ENCODE measurements around the gene PCBP3.

GRCh38 chr21:45822429-45823099, 179.0 kb downstream of the PCBP3 start:
- TF ChIP-seq CTCF (optimal IDR thresholded peaks at IDR 0.05 in 1 of 3, IDR thresholded peaks at IDR 0.05 in 1 of 3, conservative IDR thresholded peaks at IDR 0.05 in 1 of 3; ENCODE audit: extremely low read depth in 1 of 3, insufficient read depth in 2 of 3, low read length in 3 of 3) (no peak), EZH2 (IDR thresholded peaks at IDR 0.05; ENCODE audit: low read length) (no peak)
